Hematopoietic multipotent progenitor cell treated with erythropoietin and hydrocortisone succinate and interleukin-3 and kit ligand, for 6 days (in vitro differentiated cells): ENCODE measurements around the gene MOV10L1.
"Not testable (repeated sequence)": the region's sequence is repeated elsewhere in the genome, so short reads cannot be mapped to it uniquely, and the experiment has no call there.

Experiments
- DNase-seq: peaks from one replicate; pipeline ENCODE4 v3.0.0-alpha.2; 2015

Gene MOV10L1

GRCh38 chr22:50192436-50193204 lies 102.8 kb downstream of the MOV10L1 start:
- peak; percentile 51 for DNase-seq

GRCh38 chr22:50193621-50194020 lies 103.8 kb downstream of the MOV10L1 start:
- no peak for DNase-seq

- DNase-seq: no peak
Observed at GRCh38 chr22:50194037-50194805, 104.4 kb downstream of the MOV10L1 start.

GRCh38 chr22:50196256-50196655 lies 106.5 kb downstream of the MOV10L1 start:
- DNase-seq: no peak

- no peak for DNase-seq
Observed at GRCh38 chr22:50197000-50197800, 107.4 kb downstream of the MOV10L1 start.

GRCh38 chr22:50197856-50198623 lies 108.2 kb downstream of the MOV10L1 start:
- no peak for DNase-seq

- no peak for DNase-seq
Observed at GRCh38 chr22:50198624-50199017, 108.8 kb downstream of the MOV10L1 start.

- DNase-seq: no peak
Observed at GRCh38 chr22:50199251-50199721, 109.5 kb downstream of the MOV10L1 start.

- peak; percentile 28 for DNase-seq
Observed at GRCh38 chr22:50199829-50200460, 110.1 kb downstream of the MOV10L1 start.

- DNase-seq: peak; percentile 93
Observed at GRCh38 chr22:50200461-50201190, 110.8 kb downstream of the MOV10L1 start, which contains the start of gene SELENOO. TSS of gene SELENOO (plus strand) at chr22:50201011. CDS start at chr22:50201037, 26 bp downstream.

- DNase-seq: peak; percentile 64
Observed at GRCh38 chr22:50201191-50202129, 111.7 kb downstream of the MOV10L1 start.

- no peak for DNase-seq
Observed at GRCh38 chr22:50202130-50202666, 112.4 kb downstream of the MOV10L1 start.

- no peak for DNase-seq
Observed at GRCh38 chr22:50203288-50203687, 113.5 kb downstream of the MOV10L1 start.

- no peak for DNase-seq
Observed at GRCh38 chr22:50204571-50204970, 114.8 kb downstream of the MOV10L1 start.

GRCh38 chr22:50204998-50205397 lies 115.2 kb downstream of the MOV10L1 start:
- DNase-seq: not testable (repeated sequence)

GRCh38 chr22:50205781-50206569 lies 116.2 kb downstream of the MOV10L1 start:
- no peak for DNase-seq

GRCh38 chr22:50206599-50206998 lies 116.8 kb downstream of the MOV10L1 start:
- peak; percentile 46 for DNase-seq

GRCh38 chr22:50207383-50208140 lies 117.8 kb downstream of the MOV10L1 start:
- no peak for DNase-seq
